ENCODE data around the gene CALCA.
"Not testable (repeated sequence)": the region's sequence is repeated elsewhere in the genome, so short reads cannot be mapped to it uniquely, and the experiment has no call there.

The CALCA gene

GRCh38 chr11:14971865-14972580, at the start of gene CALCA:
Gene CALCA (minus strand): TSS chr11:14972351. CDS start chr11:14971192, 1,159 bp downstream.
- DNase-seq (ENCODE audit: low spot score) = no peak

- DNase-seq (ENCODE audit: low spot score) = no peak
Observed at GRCh38 chr11:15016200-15016599, 44.0 kb upstream of the CALCA start.

- no peak for DNase-seq (ENCODE audit: low spot score)
Observed at GRCh38 chr11:15011776-15012345, 39.7 kb upstream of the CALCA start.

- DNase-seq (ENCODE audit: low spot score) = no peak
Observed at GRCh38 chr11:15010865-15011264, 38.7 kb upstream of the CALCA start.

- peak; percentile 8 for DNase-seq (ENCODE audit: low spot score)
Observed at GRCh38 chr11:15006139-15006759, 34.1 kb upstream of the CALCA start.

- not testable (repeated sequence) for DNase-seq (ENCODE audit: low spot score)
Observed at GRCh38 chr11:14988133-14988532, 16.0 kb upstream of the CALCA start.

GRCh38 chr11:14981507-14981906, 9.4 kb upstream of the CALCA start:
- no peak for DNase-seq (ENCODE audit: low spot score)

- no peak for DNase-seq (ENCODE audit: low spot score)
Observed at GRCh38 chr11:14980854-14981253, 8.7 kb upstream of the CALCA start.

- DNase-seq (ENCODE audit: low spot score) = no peak
Observed at GRCh38 chr11:14977101-14977880, 5.1 kb upstream of the CALCA start.

- peak; percentile 22 for DNase-seq (ENCODE audit: low spot score)
Observed at GRCh38 chr11:14975252-14975587, 3.1 kb upstream of the CALCA start.

- peak; percentile 63 for DNase-seq (ENCODE audit: low spot score)
Observed at GRCh38 chr11:14974515-14975251, 2.5 kb upstream of the CALCA start.

GRCh38 chr11:14973621-14974514, 1.7 kb upstream of the CALCA start:
- peak; percentile 43 for DNase-seq (ENCODE audit: low spot score)

GRCh38 chr11:14972581-14973495, 687 bp upstream of the CALCA start:
- DNase-seq (ENCODE audit: low spot score) = no peak

GRCh38 chr11:14969901-14970323, 2.2 kb downstream of the CALCA start:
- peak; percentile 42 for DNase-seq (ENCODE audit: low spot score)

- no peak for DNase-seq (ENCODE audit: low spot score)
Observed at GRCh38 chr11:14967581-14968243, 4.4 kb downstream of the CALCA start.

GRCh38 chr11:14956111-14956510, 16.0 kb downstream of the CALCA start:
- no peak for DNase-seq (ENCODE audit: low spot score)

GRCh38 chr11:14954581-14954980, 17.6 kb downstream of the CALCA start:
- no peak for DNase-seq (ENCODE audit: low spot score)

GRCh38 chr11:14953904-14954303, 18.2 kb downstream of the CALCA start:
- DNase-seq (ENCODE audit: low spot score) = no peak

GRCh38 chr11:14949437-14950147, 22.6 kb downstream of the CALCA start:
- DNase-seq (ENCODE audit: low spot score) = no peak
